Fibroblast of villous mesenchyme (primary cell): ENCODE data around the gene PLEKHA7. TPM values are rescaled to one million over a fixed set of nuclear protein-coding genes. Genes with fewer than 3 reads are reported as not detected.

Experiments used
- DNase-seq: peaks from one replicate; pipeline ENCODE4 v3.0.0-alpha.2; 2010; ENCODE audit warnings: low read depth
- H3K4me3 ChIP-seq: 2 replicates; pipeline ENCODE4 v1.5.1; 2011; ENCODE audit warnings: low read depth, mild to moderate bottlenecking, low read length
- total RNA-seq: library from RNA; depleted of rRNA; stranded (reverse); fragments of >200 nt; gene quantifications from 2 replicates; pipeline ENCODE4 v1.2.3, GENCODE V29; 2012
- TF ChIP-seq, protein P1 (sequence below): IDR thresholded peaks from 2 replicates; pipeline ENCODE4 v1.5.1; 2012; ENCODE audit warnings: low read depth, mild to moderate bottlenecking, low read length; ENCODE audit not compliant: insufficient read depth

The PLEKHA7 gene
- total RNA-seq, 1 donor, result 0.86 TPM

GRCh38 chr11:16792426-16792825, 221.8 kb downstream of the PLEKHA7 start:
- H3K4me3 ChIP-seq, result no peak overlapping the region
- DNase-seq, result peak; percentile 33
- TF ChIP-seq, protein P1, sequence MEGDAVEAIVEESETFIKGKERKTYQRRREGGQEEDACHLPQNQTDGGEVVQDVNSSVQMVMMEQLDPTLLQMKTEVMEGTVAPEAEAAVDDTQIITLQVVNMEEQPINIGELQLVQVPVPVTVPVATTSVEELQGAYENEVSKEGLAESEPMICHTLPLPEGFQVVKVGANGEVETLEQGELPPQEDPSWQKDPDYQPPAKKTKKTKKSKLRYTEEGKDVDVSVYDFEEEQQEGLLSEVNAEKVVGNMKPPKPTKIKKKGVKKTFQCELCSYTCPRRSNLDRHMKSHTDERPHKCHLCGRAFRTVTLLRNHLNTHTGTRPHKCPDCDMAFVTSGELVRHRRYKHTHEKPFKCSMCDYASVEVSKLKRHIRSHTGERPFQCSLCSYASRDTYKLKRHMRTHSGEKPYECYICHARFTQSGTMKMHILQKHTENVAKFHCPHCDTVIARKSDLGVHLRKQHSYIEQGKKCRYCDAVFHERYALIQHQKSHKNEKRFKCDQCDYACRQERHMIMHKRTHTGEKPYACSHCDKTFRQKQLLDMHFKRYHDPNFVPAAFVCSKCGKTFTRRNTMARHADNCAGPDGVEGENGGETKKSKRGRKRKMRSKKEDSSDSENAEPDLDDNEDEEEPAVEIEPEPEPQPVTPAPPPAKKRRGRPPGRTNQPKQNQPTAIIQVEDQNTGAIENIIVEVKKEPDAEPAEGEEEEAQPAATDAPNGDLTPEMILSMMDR, result no peak

GRCh38 chr11:16791191-16791961, 222.8 kb downstream of the PLEKHA7 start:
- DNase-seq, result peak; percentile 91
- peak overlapping the region; percentile 33 for H3K4me3 ChIP-seq
- TF ChIP-seq, protein P1, result no peak

DNA sequence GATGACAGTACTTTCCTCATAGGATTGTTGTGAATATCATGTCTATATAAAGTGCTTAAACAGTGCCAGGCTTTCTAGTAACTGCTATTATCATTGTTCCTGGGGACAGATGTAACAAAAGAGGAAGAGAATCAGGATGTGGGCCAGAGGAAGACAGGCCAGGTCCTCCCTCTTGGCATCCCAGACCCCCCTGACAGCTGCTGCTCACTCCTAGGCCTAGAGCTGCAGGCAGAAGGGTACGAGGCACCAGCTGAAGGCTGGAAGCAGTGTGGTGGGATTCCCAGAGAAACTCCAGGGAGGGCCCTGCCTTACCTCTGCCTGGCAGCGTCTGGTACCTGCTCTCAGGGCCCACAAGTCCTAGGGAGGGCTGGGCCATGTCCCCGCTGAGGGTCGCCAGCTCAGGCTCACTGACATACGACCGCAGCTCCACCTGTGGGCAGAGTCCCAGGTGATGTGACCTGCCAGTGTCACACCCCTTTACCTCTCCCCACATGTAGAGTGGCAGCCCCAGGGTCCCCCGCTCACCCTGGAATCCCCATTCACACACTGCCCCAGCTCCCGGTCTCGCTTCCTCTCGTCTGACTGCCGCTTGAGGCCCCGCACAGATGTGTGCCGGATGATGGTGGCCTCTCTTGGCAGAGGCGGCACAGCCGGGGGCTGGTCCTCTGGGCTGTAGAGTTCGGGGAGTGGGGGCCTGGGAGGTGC, 223.6 kb downstream of the PLEKHA7 start:
- DNase-seq, result no peak
- TF ChIP-seq, protein P1, result no peak
- H3K4me3 ChIP-seq, result no peak overlapping the region

DNA sequence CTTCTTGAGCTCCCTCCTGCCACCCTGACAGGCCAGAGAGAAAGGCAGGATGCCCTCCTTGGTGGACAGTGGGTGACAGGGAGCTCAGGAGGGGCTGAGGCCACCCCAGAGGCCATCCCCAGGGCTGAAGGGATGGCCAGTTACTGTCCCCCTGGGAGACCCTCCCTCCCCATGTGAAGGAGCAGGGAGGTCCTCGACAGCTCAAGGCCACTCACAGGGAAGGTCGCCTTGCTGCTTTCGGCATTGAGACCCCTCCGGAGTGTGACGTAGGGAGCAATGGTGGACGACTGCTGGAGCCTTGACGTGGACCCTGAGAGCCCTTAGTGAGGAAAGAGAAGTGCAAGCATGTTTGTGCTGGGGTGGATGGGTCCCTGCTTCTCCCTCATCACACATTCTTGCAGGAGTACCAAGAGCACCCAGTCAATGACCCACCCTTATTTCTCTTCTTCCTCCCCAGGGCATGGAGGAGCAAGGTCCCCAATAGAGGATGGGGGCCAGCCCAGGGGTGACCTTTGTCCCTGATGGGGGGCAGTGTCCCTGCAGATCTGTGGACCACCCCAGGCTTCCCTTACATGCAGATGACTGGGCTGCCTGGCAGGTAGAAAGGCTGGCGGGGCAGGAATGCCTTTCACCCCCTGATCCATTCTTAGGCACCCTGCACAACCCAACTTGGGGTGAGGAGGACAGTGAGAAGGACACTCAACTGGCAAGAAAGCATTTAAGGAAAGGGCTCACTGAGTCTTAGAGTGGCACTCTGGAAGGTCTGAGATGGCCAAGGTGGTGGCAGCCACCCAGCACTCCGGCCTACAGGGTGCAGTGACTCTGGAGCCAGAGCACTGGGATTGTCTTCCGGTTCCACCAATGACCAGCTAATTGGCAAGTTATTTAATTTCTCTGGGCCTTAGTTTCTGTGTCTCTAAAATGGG, 224.4 kb downstream of the PLEKHA7 start:
- H3K4me3 ChIP-seq, result no peak overlapping the region
- TF ChIP-seq, protein P1, result no peak
- DNase-seq, result no peak

GRCh38 chr11:16789063-16789420, 225.2 kb downstream of the PLEKHA7 start:
- DNase-seq, result no peak
- TF ChIP-seq, protein P1, result no peak
- no peak overlapping the region for H3K4me3 ChIP-seq
